OCI-LY7 (cell line): ENCODE measurements around the gene ITGA8. TPM values are rescaled to one million over a fixed set of nuclear protein-coding genes. Genes with fewer than 3 reads are reported as not detected.

Experiments used
- BruUV-seq: library from RNA; stranded (reverse); fragments of 400-500 nt; replicated peaks from 2 replicates; lab custom pipeline; 2021; lab: Mats Ljungman, UMichigan
- CTCF ChIA-PET: fragments of 300-600 bp; sonication (Branson Sonifier 250); formaldehyde crosslinking; loops from one replicate; lab custom pipeline; 2022; ENCODE audit warnings: antibody characterized with exemption; ENCODE audit not compliant: unreplicated experiment; lab: Charles Lee
- POLR2A ChIA-PET: fragments of 300-600 bp; sonication (Branson Sonifier 250); formaldehyde crosslinking; loops from one replicate; lab custom pipeline; 2022; ENCODE audit warnings: antibody characterized with exemption; lab: Charles Lee
- DNase-seq: peaks from one replicate; pipeline ENCODE4 v3.0.0-alpha.2; 2015; ENCODE audit warnings: low spot score
- H2AFZ ChIP-seq: fragments of 200-600 bp; sonication (generic), shearing (Covaris generic); 2 replicates; pipeline ENCODE4 v1.6.1; 2014; ENCODE audit warnings: mild to moderate bottlenecking, antibody characterized with exemption, low read length, moderate library complexity
- H3K27ac ChIP-seq: fragments of 200-600 bp; sonication (generic); 2 replicates; pipeline ENCODE4 v1.5.1; 2014; ENCODE audit warnings: mixed run types, low read depth, mild to moderate bottlenecking, moderate library complexity, low read length, inconsistent platforms; ENCODE audit not compliant: poor library complexity, severe bottlenecking
- H3K36me3 ChIP-seq: fragments of 200-600 bp; sonication (generic); 2 replicates; pipeline ENCODE4 v1.6.1; 2014; ENCODE audit warnings: mild to moderate bottlenecking, antibody characterized with exemption, low read length, moderate library complexity, mixed read lengths; ENCODE audit not compliant: insufficient read depth
- H3K4me1 ChIP-seq: fragments of 200-600 bp; sonication (generic); 2 replicates; pipeline ENCODE4 v1.5.1; 2014; ENCODE audit warnings: mild to moderate bottlenecking, low read length; ENCODE audit not compliant: insufficient read depth, poor library complexity, severe bottlenecking
- H3K4me2 ChIP-seq: fragments of 200-600 bp; sonication (generic); 2 replicates; pipeline ENCODE4 v1.6.1; 2014; ENCODE audit warnings: mild to moderate bottlenecking, low read length
- H3K4me3 ChIP-seq: fragments of 200-600 bp; sonication (generic); 2 replicates; pipeline ENCODE4 v1.5.1; 2014; ENCODE audit warnings: mild to moderate bottlenecking, low read depth, low read length; ENCODE audit not compliant: poor library complexity, severe bottlenecking
- H3K79me2 ChIP-seq: fragments of 200-600 bp; sonication (generic); 2 replicates; pipeline ENCODE4 v1.6.1; 2016; ENCODE audit warnings: low read depth, mild to moderate bottlenecking, low read length, moderate library complexity, mixed read lengths; ENCODE audit not compliant: insufficient read depth
- H3K9me2 ChIP-seq: fragments of 200-600 bp; sonication (generic); 2 replicates; pipeline ENCODE4 v1.6.1; 2016; ENCODE audit warnings: mild to moderate bottlenecking, low read length, mixed read lengths; ENCODE audit not compliant: insufficient read depth
- H3K9me3 ChIP-seq: fragments of 200-600 bp; sonication (generic); 2 replicates; pipeline ENCODE4 v1.6.1; 2014; ENCODE audit warnings: mild to moderate bottlenecking, mixed run types, low read length, mixed read lengths
- H4K20me1 ChIP-seq: fragments of 200-600 bp; sonication (generic); 2 replicates; pipeline ENCODE4 v1.6.1; 2014; ENCODE audit warnings: mild to moderate bottlenecking, antibody characterized with exemption, low read length, moderate library complexity, mixed read lengths; ENCODE audit not compliant: insufficient read depth
- EZH2phosphoT487 ChIP-seq: fragments of 200-600 bp; sonication (generic); IDR thresholded peaks from 2 replicates; pipeline ENCODE4 v1.6.1; 2018; ENCODE audit warnings: low read depth, borderline replicate concordance, mild to moderate bottlenecking, mixed run types, antibody characterized with exemption, low read length, moderate library complexity, mixed read lengths
- intact Hi-C: fragments of 100-400 bp; cut with micrococcal nuclease; formaldehyde crosslinking; loops from one replicate; pipeline ENCODE4 v1.10.0; 2022; ENCODE audit not compliant: unreplicated experiment
- total RNA-seq, 2 experiments: library from RNA; depleted of rRNA in 1 of 2; stranded (reverse); fragments of >200 nt in 1 of 2; shearing (Covaris generic) in 1 of 2; gene quantifications; 2 replicates each; pipeline ENCODE4 v1.2.3, GENCODE V29; 2014 to 2022
- TF ChIP-seq, protein P1 (sequence below): fragments of 200-600 bp; sonication (generic); conservative IDR thresholded peaks from 2 replicates; pipeline ENCODE4 v1.5.1; 2014; ENCODE audit warnings: mild to moderate bottlenecking, antibody characterized with exemption, low read length, moderate library complexity, mixed read lengths

Gene ITGA8
- total RNA-seq, 2 experiments from 2014 or later: not detected

DNA sequence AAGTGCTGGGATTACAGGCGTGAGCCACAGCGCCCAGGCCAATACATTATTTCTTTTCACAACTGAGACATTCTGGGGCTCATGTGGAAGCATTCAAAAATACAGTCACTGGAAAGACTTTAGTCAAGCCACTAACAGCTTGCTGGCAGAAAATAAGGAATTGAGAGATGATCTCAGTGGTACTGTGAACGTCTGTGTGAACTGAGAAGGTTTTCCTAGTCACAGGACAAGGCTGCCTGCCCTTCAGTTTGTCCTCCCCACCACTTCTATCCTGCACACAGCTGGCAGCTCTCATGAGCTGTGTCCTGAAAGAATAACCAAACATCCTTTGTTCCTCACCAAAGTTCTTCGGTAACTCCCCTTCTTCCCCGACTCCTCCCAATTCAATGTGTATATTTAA is 31.3 kb upstream of the ITGA8 start:
- Histone ChIP-seq H2AFZ (no peak overlapping the region), H3K4me1 (no peaks in the 10 kb centered on the region), H3K27ac (no peak overlapping the region), H3K4me3 (no peak overlapping the region), H3K4me2 (no peak overlapping the region), H4K20me1 (no peaks in the 10 kb centered on the region), H3K9me2 (no peaks in the 10 kb centered on the region), H3K36me3 (no peaks in the 10 kb centered on the region), H3K79me2 (no peaks in the 10 kb centered on the region), H3K9me3 (no peaks in the 10 kb centered on the region)
- BruUV-seq: no TSS peak
- ChIA-PET POLR2A (interaction anchor here (0.6 kb wide), 1 partner anchor 18 kb away, joined by 3 read pairs; no protein-coding TSS in a partner anchor), CTCF (no interaction called here)
- no peak for TF ChIP-seq EZH2phosphoT487
- TF ChIP-seq, protein P1, sequence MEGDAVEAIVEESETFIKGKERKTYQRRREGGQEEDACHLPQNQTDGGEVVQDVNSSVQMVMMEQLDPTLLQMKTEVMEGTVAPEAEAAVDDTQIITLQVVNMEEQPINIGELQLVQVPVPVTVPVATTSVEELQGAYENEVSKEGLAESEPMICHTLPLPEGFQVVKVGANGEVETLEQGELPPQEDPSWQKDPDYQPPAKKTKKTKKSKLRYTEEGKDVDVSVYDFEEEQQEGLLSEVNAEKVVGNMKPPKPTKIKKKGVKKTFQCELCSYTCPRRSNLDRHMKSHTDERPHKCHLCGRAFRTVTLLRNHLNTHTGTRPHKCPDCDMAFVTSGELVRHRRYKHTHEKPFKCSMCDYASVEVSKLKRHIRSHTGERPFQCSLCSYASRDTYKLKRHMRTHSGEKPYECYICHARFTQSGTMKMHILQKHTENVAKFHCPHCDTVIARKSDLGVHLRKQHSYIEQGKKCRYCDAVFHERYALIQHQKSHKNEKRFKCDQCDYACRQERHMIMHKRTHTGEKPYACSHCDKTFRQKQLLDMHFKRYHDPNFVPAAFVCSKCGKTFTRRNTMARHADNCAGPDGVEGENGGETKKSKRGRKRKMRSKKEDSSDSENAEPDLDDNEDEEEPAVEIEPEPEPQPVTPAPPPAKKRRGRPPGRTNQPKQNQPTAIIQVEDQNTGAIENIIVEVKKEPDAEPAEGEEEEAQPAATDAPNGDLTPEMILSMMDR: no peak
- no peak for DNase-seq
- intact Hi-C loops: no loop called here

DNA sequence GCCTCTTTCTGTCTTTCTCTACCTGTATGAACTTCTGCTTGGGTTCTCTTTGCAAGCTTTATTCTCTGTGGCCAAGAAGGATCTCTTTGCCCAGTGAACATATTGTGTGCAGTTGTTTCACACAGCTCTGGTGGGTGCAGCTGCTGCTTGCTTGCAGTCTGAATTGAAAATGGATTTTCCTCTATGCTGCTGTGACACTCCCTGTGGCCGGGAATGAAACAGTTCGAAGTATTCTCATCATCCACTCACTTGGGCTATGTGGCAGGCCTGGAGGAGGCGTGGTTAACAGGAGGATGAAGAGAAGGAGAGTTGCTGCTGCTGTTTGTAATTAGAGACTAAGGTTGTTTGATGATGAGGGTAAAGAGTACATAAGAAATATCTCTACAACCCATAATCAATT is 28.4 kb upstream of the ITGA8 start:
- Histone ChIP-seq H3K4me1 (no peaks in the 10 kb centered on the region), H3K27ac (no peak overlapping the region), H3K9me3 (no peaks in the 10 kb centered on the region), H3K4me2 (no peak overlapping the region), H4K20me1 (no peaks in the 10 kb centered on the region), H3K36me3 (no peaks in the 10 kb centered on the region), H2AFZ (no peak overlapping the region; the same call in 1 of the 2 replicates), H3K4me3 (no peak overlapping the region), H3K79me2 (no peaks in the 10 kb centered on the region), H3K9me2 (no peaks in the 10 kb centered on the region)
- no peak for DNase-seq
- TF ChIP-seq, protein P1: no peak
- no peak for TF ChIP-seq EZH2phosphoT487
- CTCF ChIA-PET: no interaction called here
- no TSS peak for BruUV-seq
- POLR2A ChIA-PET: no interaction called here
- intact Hi-C loops: no loop called here

DNA sequence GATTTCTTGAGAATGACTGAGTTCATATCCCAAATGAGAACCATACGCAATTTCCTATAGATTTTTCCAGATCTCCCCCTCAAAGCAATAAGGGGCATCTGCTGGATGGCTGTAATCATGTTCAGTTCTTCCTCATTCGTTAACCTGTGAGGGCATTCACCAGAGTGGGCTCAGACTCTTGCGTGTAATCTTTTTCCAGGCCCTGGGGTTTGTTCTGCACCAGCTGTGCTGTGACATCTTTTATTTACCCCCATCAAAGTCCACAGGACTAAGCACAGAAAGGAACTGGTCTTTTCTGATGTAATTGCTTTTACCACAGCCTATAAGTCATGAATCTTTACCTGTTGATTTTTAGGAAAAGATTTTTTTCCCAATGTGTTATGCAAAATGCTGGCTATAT is 27.9 kb upstream of the ITGA8 start:
- no peak overlapping the region; the same call in 1 of the 2 replicates for H2AFZ ChIP-seq
- DNase-seq: no peak
- H3K4me2 ChIP-seq: no peak overlapping the region
- H3K79me2 ChIP-seq: no peaks in the 10 kb centered on the region
- no peaks in the 10 kb centered on the region for H3K4me1 ChIP-seq
- H3K9me3 ChIP-seq: no peaks in the 10 kb centered on the region
- intact Hi-C loops: no loop called here
- TF ChIP-seq, protein P1: no peak
- TF ChIP-seq EZH2phosphoT487: no peak
- BruUV-seq: no TSS peak
- H3K27ac ChIP-seq: no peak overlapping the region
- H4K20me1 ChIP-seq: no peaks in the 10 kb centered on the region
- H3K4me3 ChIP-seq: no peak overlapping the region
- H3K36me3 ChIP-seq: no peaks in the 10 kb centered on the region
- ChIA-PET CTCF (no interaction called here), POLR2A (no interaction called here)
- no peaks in the 10 kb centered on the region for H3K9me2 ChIP-seq
